Activated T-cell treated with anti-CD3 and anti-CD28 coated beads for 1 hour (primary cell): ENCODE data around the gene C1QBP.
"Not testable (repeated sequence)": the region's sequence is repeated elsewhere in the genome, so short reads cannot be mapped to it uniquely, and the experiment has no call there.

Source experiments
- DNase-seq: peaks from one replicate; pipeline ENCODE4 v3.0.0-alpha.2; 2020; ENCODE audit warnings: low read depth

Gene C1QBP, protein sequence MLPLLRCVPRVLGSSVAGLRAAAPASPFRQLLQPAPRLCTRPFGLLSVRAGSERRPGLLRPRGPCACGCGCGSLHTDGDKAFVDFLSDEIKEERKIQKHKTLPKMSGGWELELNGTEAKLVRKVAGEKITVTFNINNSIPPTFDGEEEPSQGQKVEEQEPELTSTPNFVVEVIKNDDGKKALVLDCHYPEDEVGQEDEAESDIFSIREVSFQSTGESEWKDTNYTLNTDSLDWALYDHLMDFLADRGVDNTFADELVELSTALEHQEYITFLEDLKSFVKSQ

DNA sequence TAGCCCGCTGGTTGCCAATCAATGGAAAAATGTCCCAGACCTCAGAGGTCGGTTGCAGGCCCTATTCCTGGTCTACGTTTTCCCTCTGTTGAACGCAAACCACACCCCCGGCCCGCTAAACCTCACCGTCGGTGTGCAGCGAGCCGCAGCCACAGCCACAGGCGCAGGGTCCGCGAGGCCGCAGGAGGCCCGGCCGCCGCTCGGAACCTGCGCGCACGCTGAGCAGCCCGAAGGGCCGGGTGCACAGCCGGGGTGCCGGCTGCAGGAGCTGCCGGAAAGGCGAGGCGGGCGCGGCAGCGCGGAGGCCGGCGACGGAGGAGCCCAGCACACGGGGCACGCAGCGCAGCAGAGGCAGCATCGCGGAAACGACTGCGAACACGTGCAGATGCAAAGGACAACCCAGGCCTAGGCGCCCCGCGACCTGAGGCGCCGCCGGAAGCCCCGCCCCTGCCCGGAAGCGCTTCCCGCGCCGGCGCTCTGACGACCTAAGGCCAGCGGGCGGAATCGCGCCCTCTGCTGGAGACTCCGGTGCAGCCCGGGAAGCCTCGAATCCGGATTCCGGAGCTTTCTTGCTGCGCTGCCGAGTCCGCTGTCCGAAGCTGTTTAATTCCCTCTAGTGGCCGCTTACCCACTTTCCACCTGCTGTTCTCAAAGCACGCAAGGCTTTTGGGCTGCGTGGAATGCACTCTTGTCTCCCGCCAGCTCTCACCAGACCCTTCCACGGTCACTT lies at the start of gene C1QBP:
Gene C1QBP, minus strand, starts transcription at position 440 of the 730 bp plus-strand sequence. Its CDS starts 82 bp downstream, at position 358.
- DNase-seq = peak; percentile 88

DNA sequence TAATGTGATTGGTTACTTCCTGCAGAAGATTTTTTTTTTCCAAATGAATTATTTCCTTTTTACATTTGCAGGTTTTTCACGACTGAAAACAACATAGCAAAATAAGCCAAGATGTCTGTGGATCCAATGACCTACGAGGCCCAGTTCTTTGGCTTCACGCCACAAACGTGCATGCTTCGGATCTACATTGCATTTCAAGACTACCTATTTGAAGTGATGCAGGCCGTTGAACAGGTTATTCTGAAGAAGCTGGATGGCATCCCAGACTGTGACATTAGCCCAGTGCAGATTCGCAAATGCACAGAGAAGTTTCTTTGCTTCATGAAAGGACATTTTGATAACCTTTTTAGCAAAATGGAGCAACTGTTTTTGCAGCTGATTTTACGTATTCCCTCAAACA lies 49.8 kb upstream of the C1QBP start:
- DNase-seq = no peak

GRCh38 chr17:5486206-5487124 lies 47.5 kb upstream of the C1QBP start, which contains the start of gene MIS12:
Gene MIS12 (plus strand): TSS chr17:5486566. CDS start chr17:5488863, 2,297 bp downstream.
- peak; percentile 95 for DNase-seq

DNA sequence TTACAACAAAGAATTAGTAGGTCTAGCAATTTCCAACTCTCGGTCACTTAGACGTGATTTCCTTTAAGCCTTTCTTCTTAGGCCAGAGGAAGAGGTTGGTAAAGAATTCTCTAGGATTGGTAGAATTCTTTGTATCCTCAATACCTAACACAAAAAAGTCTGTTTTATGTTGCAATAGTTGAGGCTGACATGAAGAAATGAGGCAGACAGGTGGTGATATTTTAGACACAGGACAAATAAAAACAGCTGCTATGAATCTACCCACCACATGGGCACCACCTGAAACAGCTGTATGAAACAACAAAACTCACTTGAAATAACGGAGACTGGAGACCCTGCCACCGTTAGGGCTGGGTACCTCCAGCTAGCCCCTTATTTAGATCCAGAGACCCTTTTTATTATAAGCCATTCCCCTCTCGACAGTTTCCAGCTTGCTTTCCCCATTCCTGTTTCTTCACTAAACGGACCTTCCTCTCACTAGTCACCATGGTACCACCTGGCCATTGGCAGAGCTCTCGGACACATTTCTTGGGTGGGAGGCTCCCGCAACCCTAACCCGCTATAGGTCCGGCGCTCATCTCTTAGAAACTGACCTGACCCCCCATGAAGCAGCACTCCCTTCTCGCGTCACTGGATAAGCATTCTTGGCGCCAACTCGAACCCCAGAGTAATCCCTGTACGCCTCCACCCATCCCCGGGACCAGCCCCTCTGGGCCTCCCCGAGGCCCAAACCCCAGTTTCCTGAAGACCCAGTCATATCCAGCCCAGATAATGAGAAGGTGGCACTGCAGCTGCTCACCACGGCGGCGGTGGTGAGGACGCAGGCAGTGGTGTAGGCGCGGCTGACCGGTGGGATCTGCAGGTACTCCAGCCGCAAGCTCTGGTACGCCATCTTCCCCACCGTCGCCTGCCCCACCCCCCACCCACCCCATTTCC lies 46.6 kb upstream of the C1QBP start, which contains the start of gene DERL2:
Gene DERL2, minus strand, starts transcription at position 909 of the 936 bp plus-strand sequence. Its CDS starts 17 bp downstream, at position 892.
- no peak for DNase-seq

- no peak for DNase-seq
Measured at GRCh38 chr17:5481451-5481850, 42.5 kb upstream of the C1QBP start.

DNA sequence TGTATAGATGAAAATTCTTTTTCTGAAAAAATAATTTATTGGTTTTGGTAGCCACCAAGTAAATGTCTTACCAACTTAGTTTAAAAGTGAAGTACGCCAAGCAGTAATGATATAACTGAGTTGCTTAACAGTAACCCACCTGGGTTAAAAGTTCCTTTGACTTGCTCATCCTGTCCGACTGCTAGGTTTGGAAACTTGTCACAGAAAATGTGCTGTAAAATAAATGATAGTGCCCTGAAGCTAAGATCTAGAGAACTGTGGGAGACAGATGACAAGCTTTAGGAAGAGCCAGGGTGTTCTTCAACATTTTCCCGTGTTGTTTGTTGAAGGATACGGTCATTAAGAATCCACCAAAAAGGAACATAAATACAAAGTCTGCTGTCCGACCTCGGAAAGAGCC lies 42.0 kb upstream of the C1QBP start:
- DNase-seq = no peak

GRCh38 chr17:5478992-5479391 lies 40.0 kb upstream of the C1QBP start:
- DNase-seq = no peak

- no peak for DNase-seq
Measured at GRCh38 chr17:5473906-5474305, 35.0 kb upstream of the C1QBP start.

GRCh38 chr17:5472511-5472910 lies 33.6 kb upstream of the C1QBP start:
- DNase-seq = no peak

DNA sequence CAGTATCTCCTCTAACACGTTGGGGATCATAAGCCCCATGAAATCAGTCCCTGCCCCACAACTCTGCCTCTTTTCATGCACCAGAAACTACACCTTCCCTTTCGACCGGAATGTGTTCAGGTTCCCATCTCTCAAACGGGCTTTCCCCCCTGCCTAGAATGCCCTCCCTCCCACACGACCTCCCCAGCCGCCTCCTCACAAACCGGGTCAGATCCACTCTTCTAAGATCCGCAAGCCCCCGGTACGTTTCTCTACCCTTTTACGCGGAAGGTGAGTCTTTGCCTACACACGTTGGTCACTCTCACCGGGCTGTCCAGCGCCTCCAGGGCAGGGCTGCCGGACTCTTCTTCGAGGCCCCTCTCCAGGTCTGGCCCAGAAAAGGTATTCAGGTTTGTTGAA lies 29.1 kb upstream of the C1QBP start:
- no peak for DNase-seq

GRCh38 chr17:5467416-5467815 lies 28.5 kb upstream of the C1QBP start:
- no peak for DNase-seq

DNA sequence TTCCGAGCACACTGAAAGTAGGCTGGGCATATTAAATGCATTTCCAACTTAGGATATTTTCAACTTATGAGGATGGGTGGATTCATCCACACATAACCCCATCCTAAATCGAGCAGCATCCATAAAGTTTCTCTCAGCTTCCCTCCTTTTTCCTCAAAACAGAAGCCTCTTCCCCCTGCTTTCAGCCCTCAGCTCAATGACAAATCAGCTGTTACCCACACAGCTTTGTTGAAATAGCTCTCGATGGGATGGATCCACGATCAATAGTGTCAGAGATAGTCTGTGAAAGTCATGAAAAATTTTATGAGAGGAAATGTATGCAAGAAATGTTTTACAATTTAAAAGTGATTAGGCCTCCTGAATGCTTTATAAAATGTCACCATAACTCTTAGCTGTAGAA lies 27.3 kb upstream of the C1QBP start:
- no peak for DNase-seq

DNA sequence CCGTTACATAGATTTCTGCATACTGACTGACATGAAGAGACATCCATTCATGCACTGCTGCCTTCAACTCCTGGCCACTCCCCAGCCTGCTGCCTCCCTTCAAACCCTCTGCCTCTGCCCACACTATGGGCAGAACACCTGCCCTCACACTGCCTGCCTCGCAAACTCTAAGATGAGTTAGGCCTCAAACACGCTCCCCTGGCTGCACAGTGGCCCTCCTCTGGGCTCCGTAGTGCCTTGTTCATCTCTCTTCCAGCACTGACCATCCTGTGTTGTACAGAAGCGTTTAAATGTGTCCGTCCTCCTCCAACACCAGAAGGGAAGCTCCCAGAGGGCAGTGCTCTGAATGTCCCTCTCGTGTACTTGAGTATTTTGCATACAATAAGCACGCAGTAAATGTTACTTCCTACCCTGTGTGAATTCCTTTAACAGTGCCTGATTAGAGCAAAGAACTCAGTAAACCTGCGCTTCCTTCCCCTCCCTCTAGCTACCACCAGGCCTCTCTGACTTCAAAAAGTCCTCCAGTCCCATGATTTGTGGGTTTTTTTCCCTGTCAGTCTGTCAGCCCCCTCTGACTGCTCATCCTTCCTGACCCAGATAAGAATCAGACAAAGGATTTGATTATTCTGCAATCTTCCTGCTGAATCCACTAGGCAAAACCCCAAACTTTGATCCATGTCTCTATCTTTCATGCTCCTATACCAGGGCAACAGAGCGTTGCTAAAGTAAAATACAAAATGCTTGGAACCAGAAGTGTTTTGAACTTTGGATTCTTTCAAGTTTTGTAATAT lies 26.0 kb upstream of the C1QBP start:
- no peak for DNase-seq

GRCh38 chr17:5446786-5447185 lies 7.8 kb upstream of the C1QBP start:
- no peak for DNase-seq

- no peak for DNase-seq
Measured at GRCh38 chr17:5444209-5444608, 5.3 kb upstream of the C1QBP start.

GRCh38 chr17:5443728-5444127 lies 4.8 kb upstream of the C1QBP start:
- DNase-seq = no peak

DNA sequence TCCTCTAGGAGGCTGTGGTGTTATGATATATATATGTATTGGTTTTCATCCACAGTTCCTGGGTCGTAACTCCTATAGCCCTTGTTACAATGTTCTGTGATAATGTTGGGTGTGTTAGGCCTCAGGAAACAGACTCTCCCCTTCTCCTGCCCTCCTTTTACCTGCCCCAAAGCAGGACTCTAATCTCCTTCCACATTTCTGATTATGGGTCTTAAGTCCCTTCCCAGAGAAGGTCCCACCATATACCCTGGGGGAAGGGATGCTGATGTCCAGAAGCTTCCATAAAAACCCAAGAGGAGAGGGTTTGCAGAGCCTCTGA lies 450 bp upstream of the C1QBP start:
- DNase-seq = no peak

GRCh38 chr17:5437721-5438317 lies 1.1 kb downstream of the C1QBP start:
- DNase-seq = no peak

GRCh38 chr17:5435781-5436315 lies 3.1 kb downstream of the C1QBP start:
- not testable (repeated sequence) for DNase-seq

DNA sequence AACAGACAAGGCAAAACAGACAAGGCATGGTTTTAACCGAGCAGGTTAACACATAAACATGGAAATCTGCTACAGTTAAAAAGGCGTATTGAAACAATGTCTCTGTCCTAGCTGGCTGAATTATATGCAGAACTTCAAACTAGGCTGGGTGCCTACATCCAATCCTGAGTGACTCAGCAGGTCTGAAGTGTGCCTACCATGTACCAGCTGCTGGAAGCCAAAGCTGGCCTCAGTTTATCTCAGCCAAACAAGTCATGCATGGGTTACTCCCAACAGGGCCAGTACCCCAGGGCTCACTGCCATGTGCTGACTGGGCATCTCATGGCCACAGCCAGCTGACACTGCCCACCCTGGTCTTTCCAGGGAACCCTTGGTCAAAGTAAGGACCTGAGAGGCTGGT lies 4.0 kb downstream of the C1QBP start:
- no peak for DNase-seq
